Skeletal muscle tissue (tissue), 4 donors: ENCODE results near the gene ODF2L. TPM values are rescaled to one million over a fixed set of nuclear protein-coding genes. Genes with fewer than 3 reads are reported as not detected.
A peak's percentile ranks its signal among the peaks of the same experiment; 100 is the strongest.

Experiments
- H3K27ac ChIP-seq: one replicate; pipeline ENCODE4 v1.7.0; 2013; ENCODE audit warnings: mild to moderate bottlenecking, low read depth, low read length, inconsistent platforms
- H3K27me3 ChIP-seq, 3 donors: one replicate each; pipeline ENCODE4 v1.7.0; 2013; ENCODE audit warnings: low read length in 3 of 3; ENCODE audit not compliant: control insufficient read depth in 3 of 3, insufficient read depth in 3 of 3
- H3K36me3 ChIP-seq, 3 donors: one replicate each; pipeline ENCODE4 v1.7.0; 2013; ENCODE audit warnings: low read length in 3 of 3; ENCODE audit not compliant: control insufficient read depth in 3 of 3, insufficient read depth in 3 of 3
- H3K4me1 ChIP-seq, 3 donors: one replicate each; pipeline ENCODE4 v1.7.0; 2013; ENCODE audit warnings: low read length in 3 of 3, mild to moderate bottlenecking in 3 of 3; ENCODE audit not compliant: control insufficient read depth in 3 of 3, insufficient read depth in 3 of 3
- H3K4me3 ChIP-seq, 3 donors: one replicate each; pipeline ENCODE4 v1.7.0; 2013; ENCODE audit warnings: low read length in 3 of 3
- H3K9ac ChIP-seq, 3 donors: one replicate each; pipeline ENCODE4 v1.7.0; 2013; ENCODE audit warnings: low read length in 3 of 3, mild to moderate bottlenecking in 3 of 3, moderate library complexity in 2 of 3, low read depth in 1 of 3
- H3K9me3 ChIP-seq, 3 donors: one replicate each; pipeline ENCODE4 v1.7.0; 2013; ENCODE audit warnings: low read length in 3 of 3; ENCODE audit not compliant: control insufficient read depth in 3 of 3
- total RNA-seq: library from RNA; depleted of rRNA; stranded (reverse); fragments of >200 nt; gene quantifications from one replicate; pipeline ENCODE4 v1.2.3, GENCODE V29; 2014
- donor health status: Osteomylitis.

Gene ODF2L
- total RNA-seq, 1 donor from 2014 or later = 18.3 TPM

DNA sequence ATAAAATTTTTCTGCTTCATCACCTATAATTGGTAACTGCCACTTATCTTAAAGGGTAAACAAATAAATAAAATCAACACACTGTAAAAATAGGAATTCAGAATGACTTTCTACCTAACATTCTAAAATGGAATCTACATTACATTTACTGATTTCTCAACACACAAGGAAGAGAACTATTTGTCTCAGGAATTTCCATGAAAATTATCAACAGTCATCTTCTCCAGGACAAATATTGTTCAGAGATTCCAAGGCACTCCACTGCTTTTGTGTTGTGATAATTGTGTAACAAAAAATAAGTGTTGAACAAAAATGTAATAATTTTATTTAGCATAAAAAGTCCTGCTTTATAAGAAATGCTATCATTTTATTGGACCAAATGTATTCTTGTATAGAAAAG is 7.3 kb downstream of the ODF2L start:
- Histone ChIP-seq H3K27ac (no peak overlapping the region), H3K36me3 (no peaks in the 10 kb centered on the region), H3K27me3 (no peaks in the 10 kb centered on the region), H3K4me1 (no peaks in the 10 kb centered on the region), H3K9ac (no peak overlapping the region), H3K9me3 (no peaks in the 10 kb centered on the region), H3K4me3 (no peak overlapping the region)

DNA sequence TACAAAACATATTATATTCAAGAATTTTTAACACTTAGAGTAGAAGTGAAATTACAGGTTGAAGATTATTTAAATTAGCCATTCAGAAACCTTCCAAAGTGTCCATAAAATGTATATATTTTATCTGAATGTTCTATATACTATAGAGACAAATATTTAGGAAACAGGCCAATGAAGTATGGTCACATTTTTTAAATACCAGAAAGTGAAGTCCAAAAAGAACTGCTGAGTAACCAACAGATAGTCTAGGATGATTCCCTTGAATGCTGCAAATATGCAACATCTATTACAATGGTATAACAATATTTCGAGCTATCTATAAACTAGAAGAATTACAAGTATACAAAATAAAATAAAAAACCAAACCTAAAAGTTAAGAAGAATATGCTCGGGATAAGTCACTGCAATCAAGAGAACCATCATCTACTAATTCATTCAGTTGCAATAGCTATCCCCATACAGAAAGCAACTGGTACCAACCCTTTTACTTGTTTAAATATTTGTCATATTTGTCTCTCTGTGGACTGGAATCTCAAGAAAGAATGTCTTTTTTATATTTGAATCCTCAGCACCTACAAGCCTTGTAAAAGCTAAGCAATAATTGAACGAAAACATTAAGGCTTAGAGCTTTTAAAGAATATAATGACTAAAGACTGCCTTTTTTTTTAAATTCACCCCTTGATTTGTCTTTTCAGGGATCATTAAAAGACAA is 8.1 kb downstream of the ODF2L start:
- H3K27ac ChIP-seq = no peak overlapping the region
- no peak overlapping the region for H3K4me3 ChIP-seq
- no peaks in the 10 kb centered on the region for H3K4me1 ChIP-seq

DNA sequence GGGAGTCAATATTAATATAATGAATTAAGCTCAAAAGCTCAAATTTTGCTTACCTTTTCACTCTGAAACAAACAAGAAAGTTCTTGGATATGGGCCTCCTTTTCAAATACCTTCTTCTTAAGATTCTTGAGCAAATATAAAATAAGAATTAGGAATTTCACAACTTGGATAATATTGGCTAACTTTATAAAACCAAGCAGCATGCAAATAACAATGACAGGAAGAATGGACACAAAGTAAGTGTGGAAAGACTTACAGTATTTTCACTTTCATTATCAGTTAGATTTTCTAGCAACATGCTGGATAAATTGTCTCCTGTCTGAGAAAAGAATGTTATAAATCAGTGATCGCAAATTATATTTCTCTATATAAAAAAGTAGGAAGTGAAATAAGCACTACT is 13.2 kb downstream of the ODF2L start:
- Histone ChIP-seq H3K4me3 (no peak overlapping the region), H3K9ac (peak overlapping the region in 1 of 3 donors; percentile 47), H3K27ac (no peak overlapping the region)

More for the DNA sequence above, 8.1 kb downstream of the ODF2L start:
- H3K9ac ChIP-seq = no peak overlapping the region
- H3K27me3 ChIP-seq = no peaks in the 10 kb centered on the region
- no peaks in the 10 kb centered on the region for H3K9me3 ChIP-seq
- H3K36me3 ChIP-seq = no peaks in the 10 kb centered on the region

DNA sequence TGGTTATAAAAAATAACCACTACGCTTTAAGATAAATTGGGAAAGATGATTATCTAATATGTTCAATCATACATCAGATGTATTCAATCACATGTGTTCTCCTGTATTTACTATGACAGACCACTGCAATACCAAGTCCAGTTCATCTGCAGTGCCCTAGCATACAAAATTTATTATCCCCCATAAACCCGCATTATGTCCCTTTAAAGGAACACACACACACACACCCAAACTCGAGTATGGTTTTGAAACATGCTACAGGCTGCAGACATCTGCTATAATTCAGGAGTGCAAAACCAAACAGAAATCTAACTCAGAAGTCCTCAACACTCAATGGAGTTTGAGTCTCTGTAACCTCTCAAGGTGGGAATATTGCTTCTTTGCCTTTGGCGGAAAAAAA is 14.9 kb downstream of the ODF2L start:
- Histone ChIP-seq H3K9me3 (no peaks in the 10 kb centered on the region), H3K27ac (no peak overlapping the region), H3K9ac (no peak overlapping the region), H3K27me3 (no peaks in the 10 kb centered on the region), H3K36me3 (no peaks in the 10 kb centered on the region), H3K4me1 (no peaks in the 10 kb centered on the region), H3K4me3 (peak overlapping the region in 1 of 3 donors; percentile 15)

More for the DNA sequence above, 13.2 kb downstream of the ODF2L start:
- Histone ChIP-seq H3K4me1 (no peaks in the 10 kb centered on the region), H3K36me3 (no peaks in the 10 kb centered on the region), H3K9me3 (no peaks in the 10 kb centered on the region), H3K27me3 (no peaks in the 10 kb centered on the region)

DNA sequence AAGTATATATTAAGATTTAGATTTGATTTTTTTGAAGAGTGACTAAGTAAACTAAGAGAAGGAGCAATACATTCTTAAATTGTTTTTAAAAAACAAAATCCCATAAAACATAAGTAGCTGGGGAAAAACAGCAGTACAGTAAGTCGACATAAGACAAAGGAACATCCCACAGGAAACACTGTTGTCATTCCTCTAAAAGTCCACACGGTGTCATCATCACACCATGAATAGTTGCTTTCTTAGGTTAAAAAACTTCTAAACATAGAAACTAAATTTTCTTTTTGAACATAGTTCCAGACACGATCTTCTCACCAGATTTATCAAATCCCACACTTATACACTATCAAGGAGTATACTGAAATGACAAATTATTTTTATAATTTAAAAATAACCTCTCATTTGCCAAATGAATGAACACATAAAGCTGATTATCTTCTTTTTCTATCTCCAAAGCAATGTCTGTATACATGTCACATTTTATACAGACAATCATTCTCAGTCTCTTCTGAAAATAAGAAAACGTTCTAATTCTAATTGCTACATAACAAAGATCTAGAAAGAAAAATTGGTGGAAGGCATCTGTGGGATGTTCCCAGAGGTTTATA is 15.8 kb downstream of the ODF2L start:
- no peaks in the 10 kb centered on the region for H3K9me3 ChIP-seq
- H3K36me3 ChIP-seq = no peaks in the 10 kb centered on the region
- H3K27me3 ChIP-seq = no peaks in the 10 kb centered on the region
- H3K9ac ChIP-seq = no peak overlapping the region
- H3K4me1 ChIP-seq = no peaks in the 10 kb centered on the region
- H3K4me3 ChIP-seq = no peak overlapping the region
- no peak overlapping the region for H3K27ac ChIP-seq

DNA sequence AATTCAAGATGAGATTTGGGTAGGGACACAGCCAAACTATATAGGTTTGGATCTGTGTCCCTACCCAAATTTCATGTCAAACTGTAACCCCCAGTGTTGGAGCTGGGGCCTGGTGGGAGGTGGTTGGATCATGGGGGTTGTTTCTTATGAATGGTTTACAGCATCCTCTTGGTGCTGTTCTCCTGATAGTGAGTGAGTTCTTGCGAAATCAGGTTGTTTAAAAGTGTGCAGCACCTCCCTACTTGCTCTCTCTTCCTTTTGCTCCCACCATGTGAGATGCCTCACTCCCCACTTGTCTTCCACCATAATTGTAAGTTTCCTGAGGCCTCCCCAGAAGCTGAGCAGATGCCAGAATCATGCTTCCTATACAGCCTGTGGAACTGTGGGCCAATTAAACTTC is 17.3 kb downstream of the ODF2L start:
- no peaks in the 10 kb centered on the region for H3K9me3 ChIP-seq
- no peaks in the 10 kb centered on the region for H3K27me3 ChIP-seq
- H3K4me3 ChIP-seq = no peak overlapping the region
- no peak overlapping the region for H3K27ac ChIP-seq
- no peaks in the 10 kb centered on the region for H3K4me1 ChIP-seq
- no peak overlapping the region for H3K9ac ChIP-seq
- no peaks in the 10 kb centered on the region for H3K36me3 ChIP-seq

DNA sequence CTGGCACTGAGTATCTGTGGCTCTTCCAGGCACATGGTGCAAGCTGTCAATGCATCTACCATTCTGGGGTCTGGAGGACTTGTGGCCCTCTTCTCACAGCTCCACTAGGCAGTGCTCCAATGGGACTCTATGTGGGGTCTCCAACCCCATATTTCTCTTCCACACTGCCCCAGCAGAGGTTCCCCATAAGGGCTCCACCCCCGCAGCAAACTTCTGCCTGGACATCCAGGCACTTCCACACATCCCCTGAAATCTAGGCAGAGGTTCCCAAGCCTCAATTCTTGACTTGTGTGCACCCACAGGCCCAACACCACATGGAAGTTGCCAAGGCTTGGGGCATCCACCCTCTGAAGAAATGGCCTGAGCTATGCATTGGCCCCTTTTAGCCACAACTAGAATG is 18.8 kb downstream of the ODF2L start:
- Histone ChIP-seq H3K4me1 (no peaks in the 10 kb centered on the region), H3K36me3 (no peaks in the 10 kb centered on the region), H3K27me3 (no peaks in the 10 kb centered on the region), H3K9ac (no peak overlapping the region), H3K9me3 (no peaks in the 10 kb centered on the region), H3K4me3 (no peak overlapping the region), H3K27ac (no peak overlapping the region)

DNA sequence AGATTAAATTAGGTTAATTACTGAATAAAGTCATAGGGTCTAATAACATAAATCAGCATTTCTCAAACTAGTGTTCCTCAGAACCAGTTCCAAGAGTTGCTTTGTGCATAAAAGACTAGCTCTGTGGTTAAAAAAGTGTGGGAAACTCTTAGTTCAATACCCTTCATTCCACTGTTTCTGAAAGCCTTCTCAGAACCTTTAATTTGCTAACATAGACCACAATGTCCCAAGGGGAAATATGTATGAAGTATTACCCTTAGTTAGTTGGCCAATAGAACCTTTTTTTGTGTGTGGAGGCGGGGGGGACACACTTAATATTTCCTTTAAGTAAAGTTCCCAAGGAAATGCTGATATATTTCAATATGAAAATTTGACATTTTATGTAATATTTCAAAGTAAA is 20.4 kb downstream of the ODF2L start:
- Histone ChIP-seq H3K9me3 (no peaks in the 10 kb centered on the region), H3K27ac (no peak overlapping the region), H3K9ac (no peak overlapping the region), H3K4me3 (no peak overlapping the region), H3K27me3 (no peaks in the 10 kb centered on the region), H3K4me1 (no peaks in the 10 kb centered on the region), H3K36me3 (no peaks in the 10 kb centered on the region)

DNA sequence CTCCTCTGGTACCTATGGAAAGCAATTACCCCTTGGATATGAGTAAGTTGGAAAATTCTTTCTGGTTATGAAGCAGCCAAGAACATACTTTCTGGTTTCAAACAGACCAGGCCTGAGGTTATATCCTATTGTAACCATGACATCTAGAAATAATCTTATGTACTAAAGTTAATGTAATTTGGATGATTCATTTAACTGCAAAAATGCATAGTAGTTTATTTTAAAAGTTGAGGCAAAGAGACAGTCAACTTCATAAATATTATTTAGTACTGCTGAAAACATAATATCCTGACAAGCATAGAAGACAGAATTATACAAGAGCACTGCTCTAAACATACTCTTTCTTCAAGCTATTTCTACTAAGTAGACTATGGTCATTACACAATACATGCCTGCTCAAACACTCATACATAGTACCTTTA is 25.5 kb downstream of the ODF2L start:
- Histone ChIP-seq H3K27ac (no peak overlapping the region), H3K4me3 (no peak overlapping the region), H3K4me1 (no peaks in the 10 kb centered on the region), H3K27me3 (no peaks in the 10 kb centered on the region), H3K9ac (no peak overlapping the region), H3K36me3 (no peaks in the 10 kb centered on the region), H3K9me3 (no peaks in the 10 kb centered on the region)

DNA sequence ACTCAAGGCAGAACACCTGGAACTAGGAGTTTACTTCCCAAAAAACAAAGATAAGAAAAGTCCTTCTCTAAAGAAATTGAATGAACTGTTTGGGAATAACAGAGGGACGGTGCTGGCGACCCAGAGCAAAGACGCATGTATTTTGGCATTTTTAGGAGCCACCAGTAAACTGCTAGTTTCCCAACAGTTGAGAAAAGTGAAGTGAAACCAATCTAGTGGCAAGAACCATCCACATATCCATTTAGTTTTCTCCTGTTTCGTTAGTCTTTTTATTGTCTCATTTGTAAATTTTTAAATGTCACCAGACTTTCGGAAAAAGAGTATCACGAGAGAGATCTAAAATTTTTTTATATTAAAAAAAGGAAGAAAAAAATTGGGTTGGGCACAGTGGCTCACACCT is 30.2 kb downstream of the ODF2L start:
- peaks cover 0 to 2% (median 0%) of the 10 kb centered on the region in 3 donors for H3K36me3 ChIP-seq
- H3K4me1 ChIP-seq = no peaks in the 10 kb centered on the region
- no peak overlapping the region for H3K9ac ChIP-seq
- H3K27ac ChIP-seq = no peak overlapping the region
- H3K9me3 ChIP-seq = no peaks in the 10 kb centered on the region
- H3K27me3 ChIP-seq = no peaks in the 10 kb centered on the region
- no peak overlapping the region for H3K4me3 ChIP-seq
